HL-60/S4 (cell line): ENCODE data around the gene PDE8B.

Experiments
- in situ Hi-C: fragments of 300-500 bp; cut with MboI; formaldehyde crosslinking; loops from 2 replicates; pipeline ENCODE4 v1.14.3; 2022; ENCODE audit warnings: low sequenced_read_pairs

PDE8B gene

GRCh38 chr5:77394064-77394715 is 183.7 kb downstream of the PDE8B start:
- in situ Hi-C loops = no loop called here

- in situ Hi-C loops = no loop called here
These were observed 185.5 kb downstream of the PDE8B start for GRCh38 chr5:77396017-77396416.

- in situ Hi-C loops = no loop called here
These were observed 187.3 kb downstream of the PDE8B start for GRCh38 chr5:77397686-77398292.

GRCh38 chr5:77398458-77398857 is 188.0 kb downstream of the PDE8B start:
- in situ Hi-C loops = no loop called here

- in situ Hi-C loops = no loop called here
These were observed 188.4 kb downstream of the PDE8B start for GRCh38 chr5:77398896-77399295.

- in situ Hi-C loops = no loop called here
These were observed 190.2 kb downstream of the PDE8B start for GRCh38 chr5:77400645-77401044.

- in situ Hi-C loops = no loop called here
These were observed 192.3 kb downstream of the PDE8B start for GRCh38 chr5:77402796-77403195.

GRCh38 chr5:77407152-77407551 is 196.7 kb downstream of the PDE8B start:
- in situ Hi-C loops = no loop called here

- in situ Hi-C loops = no loop called here
These were observed 199.6 kb downstream of the PDE8B start for GRCh38 chr5:77409870-77410621.

GRCh38 chr5:77413049-77413448 is 202.6 kb downstream of the PDE8B start:
- in situ Hi-C loops = no loop called here

- in situ Hi-C loops = no loop called here
These were observed 207.7 kb downstream of the PDE8B start for GRCh38 chr5:77418162-77418561.

GRCh38 chr5:77418601-77419581 is 208.4 kb downstream of the PDE8B start:
- in situ Hi-C loops = no loop called here

- in situ Hi-C loops = no loop called here
These were observed 209.4 kb downstream of the PDE8B start for GRCh38 chr5:77419644-77420582.

- in situ Hi-C loops = no loop called here
These were observed 210.5 kb downstream of the PDE8B start for GRCh38 chr5:77420940-77421339.

- in situ Hi-C loops = no loop called here
These were observed 212.7 kb downstream of the PDE8B start for GRCh38 chr5:77423022-77423750.

GRCh38 chr5:77424921-77425320 is 214.4 kb downstream of the PDE8B start:
- in situ Hi-C loops = no loop called here

- in situ Hi-C loops = no loop called here
These were observed 214.9 kb downstream of the PDE8B start for GRCh38 chr5:77425420-77425819.

- in situ Hi-C loops = no loop called here
These were observed 215.6 kb downstream of the PDE8B start for GRCh38 chr5:77425998-77426659.

- in situ Hi-C loops = no loop called here
These were observed 216.2 kb downstream of the PDE8B start for GRCh38 chr5:77426670-77427069.
